SH-SY5Y (cell line): ENCODE measurements around the gene BUB3.

Experiments
- GATA2 ChIP-seq: IDR thresholded peaks from 2 replicates; pipeline ENCODE4 v1.6.1; 2011; ENCODE audit warnings: mild to moderate bottlenecking, low read depth, low read length
- GATA3 ChIP-seq: IDR thresholded peaks from 2 replicates; pipeline ENCODE4 v1.6.1; 2011; ENCODE audit warnings: low read depth, mild to moderate bottlenecking, low read length, moderate library complexity

DNA sequence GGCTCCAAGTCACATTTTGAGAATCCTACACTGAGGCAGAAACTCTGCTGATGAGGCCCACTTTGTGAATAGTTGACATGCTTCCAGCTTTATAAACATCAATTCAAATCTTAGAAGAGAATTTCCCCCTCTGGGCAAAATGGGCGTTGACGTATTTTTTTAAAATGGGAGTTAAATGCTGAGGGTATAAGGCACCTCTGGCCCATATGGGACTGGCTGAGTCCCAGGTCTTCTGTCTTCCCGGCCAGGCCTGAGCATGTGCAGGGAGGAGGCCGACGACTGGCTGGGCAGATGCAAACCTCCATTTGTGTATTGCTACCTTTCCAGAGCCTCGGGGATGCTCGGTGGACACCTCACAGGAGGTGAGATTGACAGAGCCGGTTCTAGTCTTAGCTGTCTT, 37.7 kb downstream of the BUB3 start:
- TF ChIP-seq GATA3 (no peak), GATA2 (no peak)
